Right lung (tissue), 5 donors: Measurements from ENCODE around the gene CD8A. TPM values are rescaled to one million over a fixed set of nuclear protein-coding genes. Genes with fewer than 3 reads are reported as not detected.
"Not testable (repeated sequence)": the region's sequence is repeated elsewhere in the genome, so short reads cannot be mapped to it uniquely, and the experiment has no call there.

Experiments used
- DNase-seq, 2 donors: peaks; one replicate each; pipeline ENCODE4 v3.0.0-alpha.2; 2013
- polyA plus RNA-seq, 5 donors: library from polyadenylated mRNA; unstranded; fragments of 120-200 nt; gene quantifications; one replicate each; pipeline versions ENCODE4 v1.2.1 to v1.2.3, GENCODE V29; 2013; ENCODE audit warnings: inconsistent platforms in 1 of 5, low replicate concordance in 1 of 5; ENCODE audit not compliant: insufficient read length in 5 of 5, insufficient read depth in 1 of 5

The CD8A gene
- polyA plus RNA-seq, 5 donors: 0.62 to 1.2 (median 1.1) TPM

DNA sequence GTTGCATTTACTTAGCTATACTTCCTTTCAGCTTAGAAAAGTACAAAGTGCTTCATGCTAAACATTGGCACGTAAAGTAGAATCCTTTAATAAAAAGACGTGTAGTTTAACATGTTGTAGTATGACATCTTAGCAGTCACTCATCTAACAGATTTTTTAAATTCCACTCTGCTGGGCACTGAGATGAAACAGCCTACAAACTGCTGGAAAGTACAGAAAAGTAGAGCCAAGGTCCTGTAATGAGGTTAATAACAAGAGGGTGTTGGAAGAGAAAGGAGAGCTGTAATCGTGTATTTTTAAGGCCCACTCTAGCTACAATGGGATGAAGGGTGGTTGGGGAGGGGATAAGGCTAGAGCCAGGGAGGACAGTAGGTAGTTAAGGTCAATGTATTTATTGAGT lies 10.7 kb downstream of the CD8A start:
- no peak for DNase-seq

DNA sequence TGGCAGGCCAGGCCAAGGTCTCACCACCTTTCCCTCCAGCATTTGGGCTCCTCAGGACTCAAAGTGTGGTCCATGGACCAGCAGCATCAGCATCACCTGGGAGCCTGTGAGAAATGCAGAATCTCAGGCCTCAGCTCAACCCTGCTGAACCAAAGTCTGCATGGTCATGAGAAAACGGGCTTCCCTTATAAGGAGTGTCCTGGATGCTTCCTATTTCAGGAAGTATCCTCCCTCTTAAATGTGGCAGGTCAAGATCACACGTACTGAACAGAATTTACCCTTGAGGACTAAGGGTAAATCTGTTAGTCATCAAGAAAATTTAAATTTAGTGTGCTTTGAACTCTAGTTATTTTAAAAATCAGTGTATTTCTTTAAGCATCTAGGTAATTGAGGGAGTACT lies 11.8 kb downstream of the CD8A start:
- no peak for DNase-seq

GRCh38 chr2:86776532-86776931 lies 14.2 kb downstream of the CD8A start:
- DNase-seq: no peak

- DNase-seq: no peak
These were observed 15.4 kb downstream of the CD8A start for GRCh38 chr2:86775338-86775737.

- no peak for DNase-seq
These were observed 15.9 kb downstream of the CD8A start for GRCh38 chr2:86774862-86775261.

DNA sequence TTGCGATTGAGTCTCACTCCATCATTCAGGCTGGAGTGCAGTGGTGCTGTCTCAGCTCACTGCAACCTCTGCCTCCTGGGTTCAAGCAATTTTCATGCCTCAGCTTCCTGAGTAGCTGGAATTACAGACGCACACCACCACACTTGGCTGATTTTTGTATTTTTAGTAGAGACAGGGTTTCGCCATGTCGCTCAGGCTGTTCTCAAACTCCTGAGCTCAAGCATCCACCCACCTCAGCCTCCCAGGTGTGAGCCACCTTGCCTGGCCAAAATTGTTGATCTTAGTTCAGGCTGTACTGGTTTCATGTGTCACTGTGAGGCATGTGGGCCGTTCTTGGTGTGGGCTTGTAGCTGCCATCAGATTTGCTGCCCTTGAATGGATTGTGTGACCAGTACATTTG lies 18.1 kb downstream of the CD8A start:
- DNase-seq: no peak

DNA sequence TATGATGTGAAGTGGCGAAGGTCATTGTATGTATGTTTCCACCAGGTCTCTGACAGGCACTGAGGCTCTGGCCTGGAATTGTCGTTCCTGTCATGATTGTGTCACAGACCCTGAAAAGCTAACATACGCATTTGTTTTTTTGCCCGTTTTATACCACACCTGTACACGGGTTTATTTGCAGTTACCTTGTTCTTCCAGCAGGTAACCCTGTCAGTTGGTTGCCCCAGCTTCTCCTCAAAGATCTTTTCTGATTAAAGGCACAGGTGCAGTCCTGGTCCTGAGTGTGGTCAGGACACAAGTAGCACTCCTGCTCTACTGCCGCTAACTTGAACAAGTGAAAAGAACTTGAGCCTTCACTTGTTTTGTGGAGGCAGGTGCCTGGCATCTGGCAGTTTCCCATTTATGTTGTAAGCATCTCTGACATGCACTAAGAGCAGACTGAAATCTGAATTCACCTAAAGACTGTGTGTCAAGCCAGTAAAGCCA lies 19.9 kb downstream of the CD8A start:
- DNase-seq: no peak

DNA sequence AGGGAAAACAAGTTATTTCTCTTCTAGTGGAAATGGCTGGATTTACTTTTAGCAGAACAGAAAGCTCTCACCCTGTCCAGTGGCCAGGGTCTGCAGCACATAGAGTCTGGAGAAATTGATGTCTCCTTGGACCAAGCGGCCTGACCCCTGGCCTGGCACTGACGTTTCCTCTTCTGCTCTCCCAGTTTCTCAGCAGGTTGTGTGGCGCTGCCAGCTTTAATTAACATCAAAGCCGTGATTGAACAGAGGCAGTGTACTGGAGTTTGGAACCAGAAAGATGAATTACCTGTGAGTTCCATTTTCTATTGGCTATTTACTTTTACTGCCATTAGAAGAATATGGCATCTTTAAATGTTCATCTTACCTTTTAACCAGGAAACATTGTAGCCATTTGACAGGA lies 20.9 kb downstream of the CD8A start:
- DNase-seq: no peak

- no peak for DNase-seq
These were observed 22.3 kb downstream of the CD8A start for GRCh38 chr2:86768189-86768949.

- DNase-seq: no peak
These were observed 25.4 kb downstream of the CD8A start for GRCh38 chr2:86765310-86765695.

DNA sequence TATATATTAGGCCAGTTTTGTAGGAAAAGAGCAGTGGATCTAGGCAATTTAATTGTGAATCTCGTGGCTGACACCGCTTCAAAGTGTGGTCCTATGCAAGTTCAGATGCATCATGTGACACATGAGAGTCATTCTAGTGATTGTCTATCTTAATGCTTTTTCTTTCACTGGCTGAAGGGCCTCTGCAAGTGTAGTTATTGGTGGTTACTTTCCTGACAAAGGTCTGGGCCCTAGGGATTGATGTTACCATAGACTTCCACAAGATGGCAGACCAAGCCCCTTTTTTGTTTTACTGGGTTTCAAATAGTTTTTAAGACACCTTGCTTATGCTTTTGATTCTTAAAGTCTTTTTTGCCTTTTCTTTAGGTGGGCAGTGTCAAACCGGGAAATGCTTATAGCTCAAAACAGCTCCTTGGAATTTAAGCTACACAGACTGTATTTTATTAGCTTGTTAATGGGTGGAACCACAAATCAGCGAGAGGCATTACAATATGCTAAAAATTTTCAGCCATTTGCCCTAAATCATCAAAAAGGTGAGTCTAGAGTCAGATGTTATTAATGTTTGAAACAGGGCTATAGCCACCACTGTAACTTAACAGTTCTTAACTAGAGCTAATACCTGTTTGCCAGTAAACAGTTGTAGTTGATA lies 25.9 kb downstream of the CD8A start:
- peak in 1 of 2 donors; percentile 12 for DNase-seq

GRCh38 chr2:86760371-86760770 lies 30.3 kb downstream of the CD8A start:
- DNase-seq: no peak

- no peak for DNase-seq
These were observed 32.3 kb downstream of the CD8A start for GRCh38 chr2:86758405-86758804.

DNA sequence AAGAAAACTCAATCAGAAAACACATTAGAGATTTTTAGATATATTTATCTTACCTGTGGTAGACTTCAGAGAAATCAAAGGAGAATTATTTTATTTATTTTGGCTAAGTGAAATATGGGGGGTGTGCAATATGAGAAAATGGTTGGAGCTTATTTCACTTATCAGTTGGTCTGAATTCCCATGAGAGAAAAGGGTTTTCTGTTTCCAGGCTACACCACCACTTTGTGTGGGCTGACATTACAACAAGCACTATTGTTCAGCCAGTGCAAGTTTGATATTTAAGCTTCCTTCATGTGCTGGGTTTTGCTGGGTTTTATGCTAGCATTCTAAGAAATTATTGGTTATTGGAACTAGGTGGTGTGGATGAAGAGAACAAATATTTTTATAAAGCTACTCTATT lies 37.1 kb downstream of the CD8A start:
- DNase-seq: no peak

DNA sequence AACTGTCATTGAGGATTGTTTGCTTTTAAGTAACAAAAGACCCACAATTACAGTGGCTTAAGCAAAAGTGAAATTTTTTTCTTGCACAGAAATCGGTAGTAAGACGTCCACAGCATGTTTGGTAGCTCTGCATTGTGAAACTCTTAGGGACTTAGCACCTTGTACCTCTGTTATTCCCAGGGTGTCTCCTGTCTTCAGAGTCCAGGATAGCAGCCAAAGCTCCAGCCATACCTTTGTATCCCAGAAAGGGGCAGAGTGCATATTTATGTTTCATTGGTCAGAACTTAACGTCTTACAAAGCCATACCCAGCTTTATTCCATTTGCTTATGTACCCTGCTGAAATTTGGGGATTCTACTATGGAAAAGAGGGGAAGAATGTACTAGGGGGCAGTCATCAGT lies 37.8 kb downstream of the CD8A start:
- DNase-seq: no peak

GRCh38 chr2:86751778-86752177 lies 38.9 kb downstream of the CD8A start:
- DNase-seq: no peak

- DNase-seq: no peak
These were observed 40.4 kb downstream of the CD8A start for GRCh38 chr2:86750240-86750839.

GRCh38 chr2:86747711-86748639 lies 42.7 kb downstream of the CD8A start:
- peak in 1 of 2 donors; percentile 9 for DNase-seq

DNA sequence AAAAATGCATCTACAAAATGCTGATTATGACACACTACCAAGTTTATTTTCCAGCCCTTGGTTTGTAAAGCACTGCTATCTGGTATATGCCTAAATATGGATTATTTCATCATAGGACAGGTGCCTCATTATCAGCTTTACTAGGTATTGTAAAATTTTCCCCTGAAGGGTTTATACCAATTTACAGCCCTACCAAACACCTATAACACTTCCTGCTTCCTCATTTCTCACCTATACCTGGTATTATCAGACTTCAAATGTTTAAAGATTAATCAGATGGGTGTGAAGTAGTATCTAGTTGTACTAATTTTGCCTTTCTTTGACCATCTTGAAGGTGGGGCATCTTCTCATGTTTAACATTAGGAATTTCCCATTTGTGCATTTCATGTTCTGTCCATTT lies 43.8 kb downstream of the CD8A start:
- no peak for DNase-seq

GRCh38 chr2:86744152-86744551 lies 46.6 kb downstream of the CD8A start:
- no peak for DNase-seq

GRCh38 chr2:86741889-86742498 lies 48.7 kb downstream of the CD8A start:
- DNase-seq: not testable (repeated sequence)
